Muscle layer of colon (tissue), 2 donors: ENCODE measurements around the gene SLC2A9.

Experiments
- H3K27ac ChIP-seq: one replicate; pipeline ENCODE4 v1.7.0; 2013; ENCODE audit warnings: low read depth, mild to moderate bottlenecking, low read length, moderate library complexity
- H3K27me3 ChIP-seq, 2 donors: one replicate each; pipeline ENCODE4 v1.7.0; 2013; ENCODE audit warnings: low read length in 2 of 2, mild to moderate bottlenecking in 2 of 2; ENCODE audit not compliant: insufficient read depth in 2 of 2, control insufficient read depth in 1 of 2
- H3K36me3 ChIP-seq: one replicate; pipeline ENCODE4 v1.7.0; 2013; ENCODE audit warnings: mild to moderate bottlenecking, low read length; ENCODE audit not compliant: insufficient read depth
- H3K4me1 ChIP-seq: one replicate; pipeline ENCODE4 v1.7.0; 2013; ENCODE audit warnings: mild to moderate bottlenecking, low read length; ENCODE audit not compliant: insufficient read depth
- H3K4me3 ChIP-seq, 2 donors: one replicate each; pipeline ENCODE4 v1.7.0; 2013; ENCODE audit warnings: low read length in 2 of 2, low read depth in 1 of 2, mild to moderate bottlenecking in 1 of 2, moderate library complexity in 1 of 2
- H3K9ac ChIP-seq: one replicate; pipeline ENCODE4 v1.7.0; 2013; ENCODE audit warnings: low read length
- H3K9me3 ChIP-seq: one replicate; pipeline ENCODE4 v1.7.0; 2013; ENCODE audit warnings: mild to moderate bottlenecking, low read length
- donor health status: abdominal sarcoma.
- donor health status: Adenocarcinoma of cecum.

SLC2A9 gene

DNA sequence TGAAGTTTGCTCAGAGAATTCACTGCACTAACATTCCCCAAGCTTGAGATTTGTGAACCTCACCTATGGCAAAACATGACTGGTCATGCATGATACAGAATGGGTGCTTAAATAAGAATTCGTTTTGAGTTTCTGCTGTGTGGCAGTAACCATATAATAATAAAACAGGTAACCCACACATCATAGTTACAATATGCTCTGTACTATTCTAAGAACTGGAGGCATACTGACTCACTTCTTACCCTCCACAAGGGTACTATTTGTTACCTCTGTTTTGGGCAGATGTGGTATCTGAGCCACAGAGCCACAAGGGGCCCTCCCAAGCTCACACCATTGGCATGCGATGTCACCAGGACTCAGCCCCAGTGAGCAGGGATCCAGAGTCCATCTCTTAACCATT lies 17.6 kb downstream of the SLC2A9 start:
- H3K4me1 ChIP-seq = peaks cover 29% of the 10 kb centered on the region
- no peaks in the 10 kb centered on the region for H3K36me3 ChIP-seq
- H3K9me3 ChIP-seq = no peaks in the 10 kb centered on the region
- no peaks in the 10 kb centered on the region for H3K27me3 ChIP-seq
- no peak overlapping the region for H3K4me3 ChIP-seq
- no peak overlapping the region for H3K9ac ChIP-seq
- no peak overlapping the region for H3K27ac ChIP-seq

DNA sequence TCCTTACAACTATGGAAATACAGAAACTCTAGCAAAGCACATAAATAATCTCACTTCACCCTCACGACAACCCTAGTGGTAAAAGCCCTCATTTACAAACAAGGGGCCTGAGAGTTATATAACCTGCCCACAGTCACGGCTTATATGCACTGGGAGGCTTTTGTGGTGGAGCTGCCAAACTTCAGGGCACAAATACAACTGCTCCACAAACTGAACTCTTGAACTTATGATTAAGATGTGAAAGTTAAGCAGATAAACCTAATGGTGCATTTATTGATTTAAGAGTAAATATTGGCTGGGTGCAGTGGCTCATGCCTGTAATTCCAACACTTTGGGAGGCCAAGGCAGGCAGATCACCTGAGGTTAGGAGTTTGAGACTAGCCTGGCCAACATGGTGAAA lies 19.0 kb downstream of the SLC2A9 start:
- Histone ChIP-seq H3K9me3 (no peaks in the 10 kb centered on the region), H3K27ac (no peak overlapping the region), H3K4me3 (no peak overlapping the region), H3K4me1 (peaks cover 20% of the 10 kb centered on the region), H3K27me3 (no peaks in the 10 kb centered on the region), H3K36me3 (no peaks in the 10 kb centered on the region), H3K9ac (no peak overlapping the region)

DNA sequence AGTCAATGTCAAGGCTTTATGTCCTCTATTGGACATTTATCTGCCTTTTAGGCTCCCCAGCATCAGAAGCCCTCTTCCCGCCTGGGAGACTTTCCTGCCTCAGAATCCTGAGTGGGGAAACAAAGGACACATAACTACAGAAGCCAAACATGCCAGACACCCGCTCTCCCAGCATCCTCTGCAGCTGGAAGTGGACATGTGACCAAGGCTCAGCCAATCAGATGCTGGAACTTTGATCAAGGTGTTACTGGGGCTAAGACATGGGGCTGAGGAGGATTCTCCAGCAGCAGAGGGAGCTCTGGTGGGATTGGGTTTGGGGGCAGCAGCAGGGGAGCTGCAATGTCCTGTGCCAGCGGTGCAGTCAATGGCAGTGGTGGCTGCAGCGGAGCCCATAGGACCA lies 19.5 kb downstream of the SLC2A9 start:
- no peak overlapping the region for H3K9ac ChIP-seq
- H3K36me3 ChIP-seq = no peaks in the 10 kb centered on the region
- H3K4me3 ChIP-seq = no peak overlapping the region
- H3K27me3 ChIP-seq = no peaks in the 10 kb centered on the region
- H3K9me3 ChIP-seq = no peaks in the 10 kb centered on the region
- H3K4me1 ChIP-seq = peaks cover 14% of the 10 kb centered on the region
- H3K27ac ChIP-seq = no peak overlapping the region

DNA sequence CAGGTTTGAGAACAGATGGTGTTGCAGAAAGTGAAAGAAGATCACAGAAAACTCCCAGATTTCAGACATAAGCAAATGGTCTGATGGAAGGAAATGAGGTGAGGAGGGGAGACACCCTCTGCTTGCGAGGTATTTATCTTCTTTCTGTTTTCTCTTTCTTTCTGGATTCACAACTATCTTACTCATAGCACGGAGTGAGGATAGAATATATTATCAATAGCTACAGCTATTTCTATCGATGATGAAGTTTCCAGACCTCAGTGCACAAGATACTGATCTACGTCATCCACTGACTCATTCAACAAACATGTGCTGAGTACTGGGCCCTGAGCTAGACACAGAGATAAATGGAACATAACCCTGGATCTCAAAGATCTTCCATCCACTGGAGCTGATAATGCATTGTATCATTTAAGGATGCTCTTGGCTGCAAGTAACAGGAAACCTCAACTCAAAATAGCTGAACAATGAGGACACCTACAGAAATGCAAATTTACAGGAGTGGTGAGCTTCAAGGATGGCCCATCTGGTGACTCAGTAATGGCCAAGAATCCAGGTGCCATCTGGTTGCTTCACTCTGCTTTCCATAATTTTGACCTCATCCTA lies 21.2 kb downstream of the SLC2A9 start:
- no peak overlapping the region for H3K9ac ChIP-seq
- H3K4me1 ChIP-seq = no peaks in the 10 kb centered on the region
- H3K36me3 ChIP-seq = no peaks in the 10 kb centered on the region
- H3K4me3 ChIP-seq = no peak overlapping the region
- H3K27me3 ChIP-seq = no peaks in the 10 kb centered on the region
- H3K27ac ChIP-seq = no peak overlapping the region
- no peaks in the 10 kb centered on the region for H3K9me3 ChIP-seq

DNA sequence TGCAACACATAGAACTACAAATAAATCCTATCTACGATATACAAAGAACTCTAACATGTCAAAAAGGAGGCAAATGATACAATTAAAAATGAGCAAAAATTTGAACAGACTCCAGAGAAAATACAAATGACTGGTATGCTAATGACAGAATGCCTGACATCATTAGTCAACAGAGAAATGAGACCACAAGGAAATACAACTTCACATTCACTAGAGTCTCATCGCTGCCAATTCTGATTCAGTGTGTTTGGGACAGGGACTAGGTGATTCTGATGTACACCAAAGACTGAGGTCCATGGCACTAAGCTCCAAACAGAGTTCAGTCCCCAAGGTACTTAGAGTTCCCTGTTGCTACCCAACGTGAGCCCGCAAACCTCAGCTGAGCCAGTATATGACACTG lies 23.4 kb downstream of the SLC2A9 start:
- Histone ChIP-seq H3K4me1 (no peaks in the 10 kb centered on the region), H3K4me3 (no peak overlapping the region), H3K9ac (no peak overlapping the region), H3K36me3 (no peaks in the 10 kb centered on the region), H3K27ac (no peak overlapping the region), H3K9me3 (no peaks in the 10 kb centered on the region), H3K27me3 (no peaks in the 10 kb centered on the region)

DNA sequence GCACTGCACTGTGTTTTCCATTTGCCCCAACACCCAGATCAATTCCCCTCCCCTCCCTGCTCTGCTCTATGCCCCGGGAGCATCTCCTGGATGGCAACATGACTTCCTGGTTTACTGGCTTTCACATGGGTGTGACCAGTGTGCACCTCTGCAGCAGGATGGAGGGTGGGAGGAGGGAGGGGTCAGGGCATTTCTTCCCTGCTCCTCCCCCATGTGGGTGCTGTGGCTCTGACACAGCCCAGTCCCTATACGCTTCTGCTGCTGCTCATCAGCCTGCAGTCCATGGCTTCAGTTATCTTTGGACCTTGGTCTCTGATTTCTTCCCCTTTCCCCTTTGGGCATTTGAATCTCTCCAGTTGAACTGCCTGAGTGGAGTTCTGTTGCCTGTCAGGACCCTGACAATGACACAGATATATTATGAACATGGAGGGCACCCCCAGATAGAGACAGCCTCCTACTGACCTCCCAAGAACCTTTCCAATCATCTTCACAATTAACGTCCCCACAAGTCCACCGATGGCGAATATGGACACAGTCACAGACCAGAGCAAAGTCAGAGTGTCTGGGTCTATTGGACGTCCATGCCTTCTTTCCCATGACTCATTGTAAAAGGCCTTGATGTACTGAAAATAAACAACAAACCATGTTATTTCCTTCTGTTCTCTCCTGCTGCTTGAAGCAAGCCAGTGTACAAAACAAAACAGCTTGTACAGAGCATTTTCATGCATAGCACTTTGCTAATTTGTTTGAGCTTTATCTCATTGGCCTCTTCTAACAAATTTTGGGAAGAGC lies 24.8 kb downstream of the SLC2A9 start:
- H3K9ac ChIP-seq = no peak overlapping the region
- no peaks in the 10 kb centered on the region for H3K36me3 ChIP-seq

DNA sequence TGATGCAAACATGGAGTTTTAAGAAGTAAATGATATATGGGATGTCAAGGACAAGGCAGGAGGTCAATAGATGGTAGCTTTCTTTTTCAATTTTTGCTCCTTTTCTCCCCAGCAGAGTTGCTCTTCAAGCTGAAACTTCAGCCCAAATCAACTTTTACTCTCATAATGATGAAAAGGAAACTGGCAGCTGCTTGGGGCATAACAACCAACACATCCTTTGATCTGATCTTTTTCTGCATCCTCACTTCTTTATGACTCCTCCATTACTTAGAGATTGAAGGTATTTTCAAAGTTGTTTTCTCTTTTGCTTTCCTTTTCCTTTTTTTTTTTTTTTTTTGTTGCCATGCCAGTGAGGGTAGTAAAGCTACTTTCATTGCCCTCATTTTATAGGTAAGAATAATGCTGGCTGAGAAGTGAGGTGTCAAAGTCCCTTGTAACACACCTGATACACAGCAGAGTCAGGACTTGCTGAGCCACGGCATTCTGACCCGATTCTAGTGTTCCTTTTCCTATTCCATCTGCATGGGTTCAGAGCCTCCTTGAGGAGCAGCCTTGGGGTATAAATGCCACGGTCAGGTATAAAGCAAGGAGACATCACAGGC lies 26.9 kb downstream of the SLC2A9 start:
- Histone ChIP-seq H3K9ac (no peak overlapping the region), H3K4me3 (no peak overlapping the region), H3K36me3 (no peaks in the 10 kb centered on the region), H3K9me3 (no peaks in the 10 kb centered on the region), H3K4me1 (peaks cover 12% of the 10 kb centered on the region), H3K27me3 (no peaks in the 10 kb centered on the region), H3K27ac (no peak overlapping the region)

More for the DNA sequence above, 24.8 kb downstream of the SLC2A9 start:
- Histone ChIP-seq H3K27ac (no peak overlapping the region), H3K4me3 (no peak overlapping the region), H3K4me1 (no peaks in the 10 kb centered on the region), H3K27me3 (no peaks in the 10 kb centered on the region), H3K9me3 (no peaks in the 10 kb centered on the region)

DNA sequence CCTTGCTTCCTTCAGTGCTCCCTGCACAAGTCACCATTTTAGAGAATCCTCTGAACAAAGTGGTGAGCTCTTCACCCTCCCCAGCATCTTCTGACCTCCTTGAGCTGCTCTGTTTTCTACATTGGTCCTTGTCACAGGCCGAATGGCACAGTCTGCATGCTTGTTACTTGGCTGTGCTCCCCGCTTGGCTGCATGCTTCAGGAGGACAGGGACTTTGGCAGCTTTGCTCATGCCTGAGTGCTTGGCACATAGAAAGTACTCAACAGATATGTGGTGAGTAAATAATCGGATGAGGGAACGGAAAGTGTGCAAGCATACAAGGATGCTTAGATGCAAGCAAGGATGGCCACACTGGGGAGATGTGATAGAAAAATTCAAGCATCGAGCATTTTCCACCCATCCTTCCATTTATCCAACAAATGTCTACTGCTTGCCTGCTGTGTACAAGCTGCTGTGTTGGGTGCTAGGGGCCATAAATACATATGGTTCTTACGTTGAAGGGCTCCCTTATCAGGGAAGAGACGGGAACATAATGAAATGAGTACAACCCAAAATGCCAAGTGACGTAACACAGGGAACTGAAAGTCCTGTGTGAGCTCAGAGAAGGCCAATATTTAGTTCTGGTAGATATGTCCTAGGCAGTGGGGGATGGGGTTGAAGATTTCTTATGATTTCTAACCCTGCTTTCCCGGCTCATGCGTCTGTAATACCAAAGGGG lies 31.2 kb downstream of the SLC2A9 start:
- Histone ChIP-seq H3K27ac (no peak overlapping the region), H3K4me1 (peaks cover 37% of the 10 kb centered on the region), H3K9me3 (no peaks in the 10 kb centered on the region), H3K4me3 (no peak overlapping the region), H3K36me3 (no peaks in the 10 kb centered on the region), H3K9ac (no peak overlapping the region), H3K27me3 (no peaks in the 10 kb centered on the region)

DNA sequence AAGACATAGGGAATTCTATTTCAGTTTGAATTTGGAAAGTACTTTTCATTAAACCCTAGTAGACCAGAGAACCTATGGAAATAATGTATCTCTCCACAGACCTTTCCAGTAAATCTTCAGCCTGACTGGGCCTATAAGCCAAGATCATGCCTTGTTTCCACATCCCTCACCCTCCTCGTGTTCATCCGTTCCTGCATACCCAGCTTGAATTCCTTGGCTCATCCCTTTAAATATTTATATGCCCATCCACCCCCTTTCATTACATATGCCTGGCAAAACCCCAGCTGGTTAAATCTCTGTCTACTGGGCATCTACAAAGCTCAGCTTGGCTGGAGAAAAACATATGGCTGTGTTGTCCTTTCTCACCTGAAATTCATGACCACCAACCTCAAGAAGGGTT lies 32.4 kb downstream of the SLC2A9 start:
- no peaks in the 10 kb centered on the region for H3K36me3 ChIP-seq
- H3K9ac ChIP-seq = no peak overlapping the region
- H3K27me3 ChIP-seq = no peaks in the 10 kb centered on the region
- H3K9me3 ChIP-seq = no peaks in the 10 kb centered on the region
- no peak overlapping the region for H3K4me3 ChIP-seq
- no peak overlapping the region for H3K27ac ChIP-seq
- H3K4me1 ChIP-seq = peaks cover 37% of the 10 kb centered on the region

DNA sequence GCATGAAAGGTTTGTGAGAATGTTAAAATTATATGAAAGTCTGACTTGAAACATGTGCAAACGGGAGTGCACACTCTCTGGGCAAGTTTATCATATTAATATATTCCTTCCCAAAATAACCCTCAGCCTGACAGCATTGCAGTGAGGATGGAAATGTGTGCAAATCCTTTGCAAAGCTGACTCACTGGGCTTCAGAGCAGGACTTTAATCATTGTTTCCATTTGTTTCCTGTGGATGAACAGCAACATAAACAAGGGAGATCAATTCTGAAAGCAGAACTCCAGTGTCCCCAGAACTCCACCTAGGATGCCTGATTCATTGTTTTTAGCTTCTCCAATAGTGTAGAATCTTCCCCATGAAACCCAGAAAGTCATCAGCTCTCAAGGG lies 32.9 kb downstream of the SLC2A9 start:
- H3K36me3 ChIP-seq = no peaks in the 10 kb centered on the region
- no peak overlapping the region for H3K9ac ChIP-seq
- H3K27ac ChIP-seq = no peak overlapping the region
- H3K4me3 ChIP-seq = no peak overlapping the region
- no peaks in the 10 kb centered on the region for H3K9me3 ChIP-seq
- H3K4me1 ChIP-seq = peaks cover 37% of the 10 kb centered on the region
- H3K27me3 ChIP-seq = no peaks in the 10 kb centered on the region

DNA sequence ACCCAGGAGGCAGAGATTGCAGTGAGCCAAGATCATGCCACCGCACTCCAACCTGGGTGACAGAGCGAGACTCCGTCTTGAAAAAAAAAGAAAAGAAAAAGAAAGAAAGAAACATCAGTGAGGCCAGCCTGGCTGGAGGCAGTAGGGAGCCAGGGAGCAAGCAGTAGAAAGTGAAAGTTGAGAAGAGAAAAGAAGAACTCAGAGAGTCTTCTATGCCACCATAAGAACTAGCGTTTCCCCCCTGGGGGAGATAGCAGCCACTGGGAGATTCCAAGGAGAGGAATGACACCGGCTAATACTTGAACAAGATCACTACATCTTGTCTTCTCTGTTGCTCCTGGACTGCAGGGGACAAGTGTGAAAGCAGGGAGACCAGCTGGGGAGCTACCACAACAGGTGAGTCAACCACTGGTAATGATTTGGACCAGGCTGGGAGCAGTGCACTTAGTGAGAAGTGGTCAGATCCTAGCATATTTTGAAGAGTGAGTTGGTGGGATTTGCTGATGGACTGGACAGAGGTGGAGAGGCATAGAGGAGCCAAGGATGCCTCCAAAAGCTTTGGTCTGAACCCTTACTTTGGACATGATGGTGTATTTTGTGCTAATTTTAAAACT lies 33.4 kb downstream of the SLC2A9 start:
- no peak overlapping the region for H3K9ac ChIP-seq
- no peak overlapping the region for H3K27ac ChIP-seq

More for the DNA sequence above, 33.4 kb downstream of the SLC2A9 start:
- Histone ChIP-seq H3K4me1 (peaks cover 37% of the 10 kb centered on the region), H3K4me3 (no peak overlapping the region), H3K27me3 (no peaks in the 10 kb centered on the region), H3K9me3 (no peaks in the 10 kb centered on the region), H3K36me3 (no peaks in the 10 kb centered on the region)
